GM23338 (cell line): ENCODE data around the gene ENTPD6. TPM values are rescaled to one million over a fixed set of nuclear protein-coding genes. Genes with fewer than 3 reads are reported as not detected.
"Not testable (repeated sequence)": the region's sequence is repeated elsewhere in the genome, so short reads cannot be mapped to it uniquely, and the experiment has no call there.

Experiments
- ATAC-seq: fragments of 200-7000 bp; cut with Tn5 transposase; 3 replicates; pipeline ENCODE4 v1.9.1; 2020
- DNase-seq: peaks from one replicate; pipeline ENCODE4 v3.0.0-alpha.2; 2015; ENCODE audit warnings: low spot score
- H2AFZ ChIP-seq: fragments of 200-600 bp; sonication (generic); 2 replicates; pipeline ENCODE4 v1.8.0; 2016; ENCODE audit warnings: antibody characterized with exemption, mild to moderate bottlenecking, moderate library complexity
- H3F3A ChIP-seq: fragments of 200-600 bp; sonication (generic); replicated peaks from 2 replicates; pipeline ENCODE4 v1.8.0; 2017; ENCODE audit warnings: antibody characterized with exemption, mixed run types, low read depth
- H3K27ac ChIP-seq: fragments of 200-600 bp; sonication (generic); 2 replicates; pipeline ENCODE4 v1.6.1; 2016; ENCODE audit warnings: low read depth
- H3K27me3 ChIP-seq: fragments of 200-600 bp; sonication (generic); 2 replicates; pipeline ENCODE4 v1.8.0; 2016; ENCODE audit warnings: mild to moderate bottlenecking, mixed run types, moderate library complexity; ENCODE audit not compliant: insufficient read depth
- H3K36me3 ChIP-seq: fragments of 200-600 bp; sonication (generic); 2 replicates; pipeline ENCODE4 v1.8.0; 2016; ENCODE audit warnings: mild to moderate bottlenecking; ENCODE audit not compliant: insufficient read depth
- H3K4me1 ChIP-seq: fragments of 200-600 bp; sonication (generic); 2 replicates; pipeline ENCODE4 v1.8.0; 2016; ENCODE audit warnings: mild to moderate bottlenecking, moderate library complexity; ENCODE audit not compliant: insufficient read depth
- H3K4me2 ChIP-seq: fragments of 200-600 bp; sonication (generic); 2 replicates; pipeline ENCODE4 v1.7.1; 2017; ENCODE audit warnings: mixed run types
- H3K4me3 ChIP-seq: fragments of 200-600 bp; sonication (generic); 2 replicates; pipeline ENCODE4 v1.6.1; 2016; ENCODE audit warnings: mixed run types
- H3K79me2 ChIP-seq: fragments of 200-600 bp; sonication (generic); replicated peaks from 2 replicates; pipeline ENCODE4 v1.8.0; 2017; ENCODE audit warnings: mild to moderate bottlenecking; ENCODE audit not compliant: insufficient read depth
- H3K9me2 ChIP-seq: fragments of 200-600 bp; sonication (generic); 2 replicates; pipeline ENCODE4 v1.8.0; 2017; ENCODE audit not compliant: insufficient read depth
- H4K20me1 ChIP-seq: fragments of 200-600 bp; sonication (generic); replicated peaks from 2 replicates; pipeline ENCODE4 v1.8.0; 2017; ENCODE audit warnings: mild to moderate bottlenecking; ENCODE audit not compliant: insufficient read depth
- H3K27ac Mint-ChIP-seq: 2 replicates; pipeline ENCODE4 v1.8.0; 2020; ENCODE audit warnings: inconsistent platforms, mild to moderate bottlenecking, moderate library complexity, mixed read lengths
- H3K27me3 Mint-ChIP-seq: 3 replicates; pipeline ENCODE4 v1.8.0; 2022; ENCODE audit warnings: low read depth, mild to moderate bottlenecking, moderate library complexity, mixed read lengths, inconsistent platforms; ENCODE audit not compliant: insufficient read depth, poor library complexity
- H3K36me3 Mint-ChIP-seq: 3 replicates; pipeline ENCODE4 v1.8.0; 2021; ENCODE audit warnings: low read depth, mild to moderate bottlenecking, inconsistent platforms, moderate library complexity, mixed read lengths
- H3K4me1 Mint-ChIP-seq: 3 replicates; pipeline ENCODE4 v1.8.0; 2020; ENCODE audit warnings: mild to moderate bottlenecking, inconsistent platforms, mixed read lengths
- H3K4me3 Mint-ChIP-seq: 3 replicates; pipeline ENCODE4 v1.8.0; 2021; ENCODE audit warnings: moderate library complexity, mild to moderate bottlenecking, inconsistent platforms, mixed read lengths
- H3K9me3 Mint-ChIP-seq: 3 replicates; pipeline ENCODE4 v1.8.0; 2020; ENCODE audit warnings: moderate library complexity, mild to moderate bottlenecking, inconsistent platforms, mixed read lengths
- EZH2 ChIP-seq: fragments of 200-600 bp; sonication (generic); IDR thresholded peaks from one replicate; pipeline ENCODE4 v1.8.0; 2017; ENCODE audit warnings: antibody characterized with exemption, mild to moderate bottlenecking, low read depth; ENCODE audit not compliant: unreplicated experiment
- EZH2phosphoT487 ChIP-seq: fragments of 200-600 bp; sonication (generic); IDR thresholded peaks from one replicate; pipeline ENCODE4 v1.8.1; 2018; ENCODE audit warnings: antibody characterized with exemption; ENCODE audit not compliant: unreplicated experiment
- NANOG ChIP-seq: IDR thresholded peaks from 2 replicates; pipeline ENCODE4 v1.6.1; 2016; ENCODE audit warnings: antibody characterized with exemption, borderline replicate concordance
- POLR2AphosphoS5 ChIP-seq: IDR thresholded peaks from 2 replicates; pipeline ENCODE4 v1.6.1; 2016; ENCODE audit warnings: antibody characterized with exemption, low read depth
- STAT1 ChIP-seq: IDR thresholded peaks from one replicate; pipeline ENCODE4 v1.6.1; 2016; ENCODE audit warnings: antibody characterized with exemption; ENCODE audit not compliant: unreplicated experiment
- ZNF331 ChIP-seq: fragments of 250-450 bp; sonication (Bioruptor Pico); IDR thresholded peaks from 2 replicates; pipeline ENCODE4 v1.5.0; 2020; ENCODE audit warnings: low read depth, mild to moderate bottlenecking, moderate library complexity
- polyA plus RNA-seq: library from polyadenylated mRNA; unstranded; fragments of >200 nt; fragmentation: Nextera tagmentation; extraction: Ambion mirVana; gene quantifications from 2 replicates; pipeline ENCODE4 v1.2.1, GENCODE V29; 2016
- total RNA-seq: library from RNA; depleted of rRNA; stranded (reverse); fragments of >200 nt; shearing (Covaris generic); gene quantifications from 2 replicates; pipeline ENCODE4 v1.2.3, GENCODE V29; 2014
- TF ChIP-seq, protein P1 (sequence below): IDR thresholded peaks from 2 replicates; pipeline ENCODE4 v1.6.1; 2016; ENCODE audit warnings: antibody characterized with exemption
- TF ChIP-seq, protein P2 (sequence below): IDR thresholded peaks from one replicate; pipeline ENCODE4 v1.6.1; 2018; ENCODE audit warnings: antibody characterized with exemption; ENCODE audit not compliant: unreplicated experiment

Gene ENTPD6
- total and polyA plus RNA-seq, 2 experiments from 2014 or later, result 19.3 to 45.9 TPM

DNA sequence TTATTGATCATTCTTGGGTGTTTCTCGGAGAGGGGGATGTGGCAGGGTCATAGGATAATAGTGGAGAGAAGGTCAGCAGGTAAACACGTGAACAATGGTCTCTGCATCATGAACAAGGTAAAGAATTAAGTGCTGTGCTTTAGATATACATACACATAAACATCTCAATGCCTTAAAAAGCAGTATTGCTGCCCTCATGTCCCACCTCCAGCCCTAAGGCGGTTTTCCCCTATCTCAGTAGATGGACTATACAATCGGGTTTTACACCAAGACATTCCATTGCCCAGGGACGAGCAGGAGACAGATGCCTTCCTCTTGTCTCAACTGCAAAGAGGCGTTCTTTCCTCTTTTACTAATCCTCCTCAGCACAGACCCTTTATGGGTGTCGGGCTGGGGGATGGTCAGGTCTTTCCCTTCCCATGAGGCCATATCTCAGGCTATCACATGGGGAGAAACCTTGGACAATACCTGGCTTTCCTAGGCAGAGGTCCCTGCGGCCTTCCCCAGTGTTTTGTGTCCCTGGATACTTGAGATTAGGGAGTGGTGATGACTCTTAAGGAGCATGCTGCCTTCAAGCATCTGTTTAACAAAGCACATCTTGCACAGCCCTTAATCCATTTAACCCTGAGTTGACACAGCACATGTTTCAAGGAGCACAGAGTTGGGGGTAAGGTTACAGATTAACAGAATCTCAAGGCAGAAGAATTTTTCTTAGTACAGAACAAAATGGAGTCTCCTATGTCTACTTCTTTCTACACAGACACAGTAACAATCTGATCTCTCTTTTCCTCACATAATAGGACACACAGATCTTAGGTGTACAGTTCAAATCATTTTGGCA lies 38.7 kb downstream of the ENTPD6 start:
- not testable (repeated sequence) for ATAC-seq, H3K27me3 ChIP-seq, H3K79me2 ChIP-seq, H3K27ac ChIP-seq, H3K36me3 ChIP-seq, H3K27ac Mint-ChIP-seq, H3K9me2 ChIP-seq, H3K4me1 ChIP-seq, H2AFZ ChIP-seq, H3K4me2 ChIP-seq, H3K4me1 Mint-ChIP-seq, H3K9me3 Mint-ChIP-seq, H3K36me3 Mint-ChIP-seq, H3F3A ChIP-seq, H3K27me3 Mint-ChIP-seq, H4K20me1 ChIP-seq, H3K4me3 ChIP-seq, H3K4me3 Mint-ChIP-seq, DNase-seq

DNA sequence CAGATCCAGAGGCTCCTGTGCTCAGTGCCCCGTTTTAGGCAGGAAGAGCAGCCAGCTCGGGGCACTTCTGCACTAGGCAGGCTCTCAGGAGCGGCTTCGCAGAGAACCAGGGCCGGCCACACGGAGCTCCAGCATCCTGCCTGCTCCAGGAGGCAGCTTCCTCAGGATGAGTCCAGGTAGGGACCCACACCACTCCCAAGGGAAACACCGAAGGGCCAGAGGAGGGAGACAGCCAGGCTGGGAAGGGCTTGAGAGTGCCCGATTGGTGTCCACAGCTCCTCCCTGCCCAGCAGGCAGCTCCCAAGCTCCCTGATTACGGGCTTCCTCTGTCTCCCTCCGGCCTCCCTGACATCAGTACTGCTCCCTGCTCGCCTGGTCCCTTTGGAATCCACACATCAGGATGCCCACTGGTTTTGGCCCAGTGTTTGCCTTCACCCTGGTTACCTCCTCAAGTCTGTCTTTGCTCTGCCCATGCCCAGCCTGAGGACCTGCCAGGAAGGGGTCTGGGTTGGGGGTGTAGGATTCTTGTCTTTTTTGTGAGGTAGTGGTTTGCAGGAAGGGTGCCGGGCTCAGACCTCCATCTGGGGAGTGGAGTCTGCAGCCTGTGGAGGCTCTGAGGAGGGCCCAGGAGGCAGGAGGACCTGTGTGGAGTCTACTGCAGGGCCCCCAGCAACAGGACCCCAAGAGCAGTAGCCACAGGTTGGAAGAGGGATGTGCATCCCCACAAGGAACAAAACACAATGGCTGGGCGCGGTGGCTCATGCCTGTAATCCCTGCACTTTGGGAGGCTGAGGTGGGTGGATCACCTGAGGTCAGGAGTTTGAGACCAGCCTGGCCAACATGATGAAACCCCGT lies 41.2 kb downstream of the ENTPD6 start:
- TF ChIP-seq POLR2AphosphoS5 (no peak), STAT1 (no peak), ZNF331 (no peak), NANOG (no peak), EZH2phosphoT487 (no peak), EZH2 (no peak)
- TF ChIP-seq, protein P1, sequence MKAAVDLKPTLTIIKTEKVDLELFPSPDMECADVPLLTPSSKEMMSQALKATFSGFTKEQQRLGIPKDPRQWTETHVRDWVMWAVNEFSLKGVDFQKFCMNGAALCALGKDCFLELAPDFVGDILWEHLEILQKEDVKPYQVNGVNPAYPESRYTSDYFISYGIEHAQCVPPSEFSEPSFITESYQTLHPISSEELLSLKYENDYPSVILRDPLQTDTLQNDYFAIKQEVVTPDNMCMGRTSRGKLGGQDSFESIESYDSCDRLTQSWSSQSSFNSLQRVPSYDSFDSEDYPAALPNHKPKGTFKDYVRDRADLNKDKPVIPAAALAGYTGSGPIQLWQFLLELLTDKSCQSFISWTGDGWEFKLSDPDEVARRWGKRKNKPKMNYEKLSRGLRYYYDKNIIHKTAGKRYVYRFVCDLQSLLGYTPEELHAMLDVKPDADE, result no peak
- TF ChIP-seq, protein P2, sequence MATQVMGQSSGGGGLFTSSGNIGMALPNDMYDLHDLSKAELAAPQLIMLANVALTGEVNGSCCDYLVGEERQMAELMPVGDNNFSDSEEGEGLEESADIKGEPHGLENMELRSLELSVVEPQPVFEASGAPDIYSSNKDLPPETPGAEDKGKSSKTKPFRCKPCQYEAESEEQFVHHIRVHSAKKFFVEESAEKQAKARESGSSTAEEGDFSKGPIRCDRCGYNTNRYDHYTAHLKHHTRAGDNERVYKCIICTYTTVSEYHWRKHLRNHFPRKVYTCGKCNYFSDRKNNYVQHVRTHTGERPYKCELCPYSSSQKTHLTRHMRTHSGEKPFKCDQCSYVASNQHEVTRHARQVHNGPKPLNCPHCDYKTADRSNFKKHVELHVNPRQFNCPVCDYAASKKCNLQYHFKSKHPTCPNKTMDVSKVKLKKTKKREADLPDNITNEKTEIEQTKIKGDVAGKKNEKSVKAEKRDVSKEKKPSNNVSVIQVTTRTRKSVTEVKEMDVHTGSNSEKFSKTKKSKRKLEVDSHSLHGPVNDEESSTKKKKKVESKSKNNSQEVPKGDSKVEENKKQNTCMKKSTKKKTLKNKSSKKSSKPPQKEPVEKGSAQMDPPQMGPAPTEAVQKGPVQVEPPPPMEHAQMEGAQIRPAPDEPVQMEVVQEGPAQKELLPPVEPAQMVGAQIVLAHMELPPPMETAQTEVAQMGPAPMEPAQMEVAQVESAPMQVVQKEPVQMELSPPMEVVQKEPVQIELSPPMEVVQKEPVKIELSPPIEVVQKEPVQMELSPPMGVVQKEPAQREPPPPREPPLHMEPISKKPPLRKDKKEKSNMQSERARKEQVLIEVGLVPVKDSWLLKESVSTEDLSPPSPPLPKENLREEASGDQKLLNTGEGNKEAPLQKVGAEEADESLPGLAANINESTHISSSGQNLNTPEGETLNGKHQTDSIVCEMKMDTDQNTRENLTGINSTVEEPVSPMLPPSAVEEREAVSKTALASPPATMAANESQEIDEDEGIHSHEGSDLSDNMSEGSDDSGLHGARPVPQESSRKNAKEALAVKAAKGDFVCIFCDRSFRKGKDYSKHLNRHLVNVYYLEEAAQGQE, result no peak
- H3K9me3 Mint-ChIP-seq, result no peaks in the 10 kb centered on the region
- Histone ChIP-seq H2AFZ (no peak overlapping the region), H3K4me2 (no peak overlapping the region), H3K9me2 (no peaks in the 10 kb centered on the region), H3K27ac (no peak overlapping the region), H3K27me3 (no peaks in the 10 kb centered on the region), H3F3A (no peaks in the 10 kb centered on the region), H3K36me3 (no peaks in the 10 kb centered on the region), H3K79me2 (no peaks in the 10 kb centered on the region), H3K4me3 (no peak overlapping the region), H4K20me1 (no peaks in the 10 kb centered on the region), H3K4me1 (0 out of 2 replicates have a peak, but pooled peaks cover 6% of the 10 kb centered on the region)
- DNase-seq (no peak), ATAC-seq (peak; percentile 60)
- H3K4me3 Mint-ChIP-seq, result no peak overlapping the region
- H3K36me3 Mint-ChIP-seq, result no peaks in the 10 kb centered on the region
- H3K27ac Mint-ChIP-seq, result no peak overlapping the region
- H3K4me1 Mint-ChIP-seq, result peaks cover 7% of the 10 kb centered on the region; the same call in 2 of the 3 replicates
- H3K27me3 Mint-ChIP-seq, result peaks cover 8% of the 10 kb centered on the region
